ENCODE data around the gene CXCL13. TPM values are rescaled to one million over a fixed set of nuclear protein-coding genes. Genes with fewer than 3 reads are reported as not detected.

CXCL13 gene
- total RNA-seq, 1 donor from 2014 or later, result not detected

GRCh38 chr4:77591532-77591931 lies 14.1 kb upstream of the CXCL13 start:
- no peak overlapping the region for H3K4me3 Mint-ChIP-seq (ENCODE audit: unreplicated experiment)
- TF ChIP-seq CTCF (IDR thresholded peaks at IDR 0.05; ENCODE audit: unreplicated experiment), result no peak
- H3K27ac Mint-ChIP-seq (ENCODE audit: unreplicated experiment), result no peak overlapping the region
- H3K27me3 Mint-ChIP-seq (ENCODE audit: unreplicated experiment), result no peaks in the 10 kb centered on the region
- no peaks in the 10 kb centered on the region for H3K4me1 Mint-ChIP-seq (ENCODE audit: unreplicated experiment)
- DNase-seq (ENCODE audit: low spot score), result no peak
- H3K36me3 Mint-ChIP-seq (ENCODE audit: low read depth, unreplicated experiment), result no peaks in the 10 kb centered on the region
- H3K9me3 Mint-ChIP-seq (ENCODE audit: unreplicated experiment), result no peaks in the 10 kb centered on the region

- DNase-seq (ENCODE audit: low spot score), result no peak
- no peak for TF ChIP-seq CTCF (IDR thresholded peaks at IDR 0.05; ENCODE audit: unreplicated experiment)
- no peaks in the 10 kb centered on the region for H3K9me3 Mint-ChIP-seq (ENCODE audit: unreplicated experiment)
- H3K27ac Mint-ChIP-seq (ENCODE audit: unreplicated experiment), result no peak overlapping the region
- H3K36me3 Mint-ChIP-seq (ENCODE audit: low read depth, unreplicated experiment), result no peaks in the 10 kb centered on the region
- no peaks in the 10 kb centered on the region for H3K4me1 Mint-ChIP-seq (ENCODE audit: unreplicated experiment)
- H3K27me3 Mint-ChIP-seq (ENCODE audit: unreplicated experiment), result no peaks in the 10 kb centered on the region
- H3K4me3 Mint-ChIP-seq (ENCODE audit: unreplicated experiment), result no peak overlapping the region
These were observed 12.5 kb upstream of the CXCL13 start for GRCh38 chr4:77593101-77593500.

GRCh38 chr4:77593993-77594392 lies 11.6 kb upstream of the CXCL13 start:
- no peak overlapping the region for H3K27ac Mint-ChIP-seq (ENCODE audit: unreplicated experiment)
- no peaks in the 10 kb centered on the region for H3K9me3 Mint-ChIP-seq (ENCODE audit: unreplicated experiment)
- no peaks in the 10 kb centered on the region for H3K36me3 Mint-ChIP-seq (ENCODE audit: low read depth, unreplicated experiment)

GRCh38 chr4:77595364-77595973 lies 10.2 kb upstream of the CXCL13 start:
- Mint-ChIP-seq H3K4me1 (ENCODE audit: unreplicated experiment) (no peaks in the 10 kb centered on the region), H3K27me3 (ENCODE audit: unreplicated experiment) (no peaks in the 10 kb centered on the region), H3K9me3 (ENCODE audit: unreplicated experiment) (no peaks in the 10 kb centered on the region), H3K36me3 (ENCODE audit: low read depth, unreplicated experiment) (no peaks in the 10 kb centered on the region), H3K4me3 (ENCODE audit: unreplicated experiment) (no peak overlapping the region), H3K27ac (ENCODE audit: unreplicated experiment) (no peak overlapping the region)
- no peak for DNase-seq (ENCODE audit: low spot score)
- no peak for TF ChIP-seq CTCF (IDR thresholded peaks at IDR 0.05; ENCODE audit: unreplicated experiment)

More at GRCh38 chr4:77593993-77594392, 11.6 kb upstream of the CXCL13 start:
- no peak for TF ChIP-seq CTCF (IDR thresholded peaks at IDR 0.05; ENCODE audit: unreplicated experiment)
- no peak for DNase-seq (ENCODE audit: low spot score)
- Mint-ChIP-seq H3K4me1 (ENCODE audit: unreplicated experiment) (no peaks in the 10 kb centered on the region), H3K27me3 (ENCODE audit: unreplicated experiment) (no peaks in the 10 kb centered on the region), H3K4me3 (ENCODE audit: unreplicated experiment) (no peak overlapping the region)

GRCh38 chr4:77599378-77599777 lies 6.2 kb upstream of the CXCL13 start:
- Mint-ChIP-seq H3K36me3 (ENCODE audit: low read depth, unreplicated experiment) (no peaks in the 10 kb centered on the region), H3K27ac (ENCODE audit: unreplicated experiment) (no peak overlapping the region), H3K4me1 (ENCODE audit: unreplicated experiment) (no peaks in the 10 kb centered on the region), H3K27me3 (ENCODE audit: unreplicated experiment) (no peaks in the 10 kb centered on the region), H3K9me3 (ENCODE audit: unreplicated experiment) (no peaks in the 10 kb centered on the region), H3K4me3 (ENCODE audit: unreplicated experiment) (no peak overlapping the region)
- DNase-seq (ENCODE audit: low spot score), result peak; percentile 43
- peak; percentile 75 for TF ChIP-seq CTCF (IDR thresholded peaks at IDR 0.05; ENCODE audit: unreplicated experiment)

All from endothelial cell (in vitro differentiated cells).